Stimulated activated naive B cell treated with anti-CD40 and anti-IgM and Interleukin-4, amounts not matched to agents 10 μg/mL and 1 μg/mL and 100 μg/mL, for 72 hours (primary cell): ENCODE measurements around the gene IL19.

Source experiments
- ATAC-seq, 2 donors: fragments of 150-1000 bp; cut with Tn5 transposase; replicated peaks; 2 replicates each; pipeline ENCODE4 v1.10.0; 2021; ENCODE audit warnings: moderate library complexity in 1 of 2
- DNase-seq: peaks from one replicate; pipeline ENCODE4 v3.0.0; 2021
- H3K27ac Mint-ChIP-seq: one replicate; pipeline ENCODE4 v1.8.0; 2022; ENCODE audit warnings: mild to moderate bottlenecking, mixed read lengths
- H3K27me3 Mint-ChIP-seq, 2 donors: one replicate each; pipeline ENCODE4 v1.8.0; 2022; ENCODE audit warnings: mixed read lengths in 2 of 2
- H3K36me3 Mint-ChIP-seq, 2 donors: one replicate each; pipeline ENCODE4 v1.8.0; 2022; ENCODE audit warnings: mixed read lengths in 2 of 2, mild to moderate bottlenecking in 1 of 2
- H3K4me1 Mint-ChIP-seq, 2 donors: one replicate each; pipeline ENCODE4 v1.8.0; 2022; ENCODE audit warnings: mixed read lengths in 2 of 2, mild to moderate bottlenecking in 1 of 2
- H3K4me3 Mint-ChIP-seq, 2 donors: one replicate each; pipeline ENCODE4 v1.8.0; 2022; ENCODE audit warnings: mild to moderate bottlenecking in 2 of 2, mixed read lengths in 2 of 2, moderate library complexity in 1 of 2
- H3K9me3 Mint-ChIP-seq, 2 donors: one replicate each; pipeline ENCODE4 v1.8.0; 2022; ENCODE audit warnings: mixed read lengths in 2 of 2, mild to moderate bottlenecking in 1 of 2

IL19 gene

DNA sequence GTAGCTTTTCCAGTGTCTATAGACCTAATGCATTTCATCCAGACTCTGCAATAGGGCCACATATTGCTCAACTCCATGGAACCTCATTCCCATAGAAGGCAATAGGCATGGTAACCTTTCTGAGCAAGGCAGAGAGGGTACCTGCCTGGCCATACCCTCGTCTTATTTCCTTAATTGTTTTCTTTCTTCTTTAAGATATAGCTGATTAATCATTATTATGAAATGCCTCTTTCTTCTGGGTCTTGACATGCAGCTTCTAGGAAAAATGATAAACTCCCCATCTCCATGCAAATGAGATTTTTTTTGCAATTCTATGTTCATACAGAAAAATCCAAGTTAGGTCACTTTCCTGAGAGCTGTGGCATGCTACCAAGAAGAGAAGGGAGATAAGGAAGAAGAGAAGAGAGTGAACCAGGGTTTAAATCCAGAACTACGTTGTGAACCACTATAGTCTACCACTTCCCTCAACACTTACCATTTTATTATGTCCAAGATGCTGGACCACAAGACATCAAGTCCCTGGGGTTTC, 61.8 kb downstream of the IL19 start:
- peak overlapping the region; percentile 73 for H3K27ac Mint-ChIP-seq
- no peak for ATAC-seq
- DNase-seq, result no peak
- peak overlapping the region in 1 of 2 donors; percentile 57 for H3K4me3 Mint-ChIP-seq
- no peaks in the 10 kb centered on the region for H3K27me3 Mint-ChIP-seq
- peaks cover 47 to 65% of the 10 kb centered on the region in 2 donors for H3K4me1 Mint-ChIP-seq
- H3K36me3 Mint-ChIP-seq, result no peaks in the 10 kb centered on the region
- H3K9me3 Mint-ChIP-seq, result no peaks in the 10 kb centered on the region

DNA sequence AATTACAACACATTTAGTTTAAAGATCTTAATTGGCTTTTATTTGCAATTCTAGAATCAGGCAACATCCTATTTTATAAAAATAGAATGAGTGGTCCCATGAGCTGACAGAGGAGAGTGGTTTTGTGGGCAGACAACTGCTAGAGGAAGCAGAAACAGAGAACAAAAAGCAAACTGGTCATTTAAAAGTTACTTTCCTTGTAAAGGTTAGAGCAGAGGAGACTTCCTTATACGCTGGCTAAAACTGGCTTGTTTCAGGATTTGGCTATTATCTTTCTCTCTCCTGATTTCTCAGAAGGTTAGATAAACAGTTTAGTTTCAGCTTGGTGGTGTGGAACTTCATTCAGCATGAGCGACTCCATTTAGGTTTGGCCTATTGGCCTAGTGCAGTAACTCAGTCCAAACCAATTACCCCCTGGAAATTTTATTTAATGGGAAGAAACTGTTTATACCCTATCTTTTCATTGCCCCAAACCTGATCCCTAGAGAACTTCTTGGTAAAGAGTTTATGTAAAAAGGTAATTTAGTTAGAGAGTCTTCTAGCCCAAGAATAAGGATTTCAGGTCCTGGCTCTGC, 62.6 kb downstream of the IL19 start:
- peak; percentile 68 to 80 for ATAC-seq
- Mint-ChIP-seq H3K4me1 (peaks cover 47 to 61% of the 10 kb centered on the region in 2 donors), H3K27me3 (no peaks in the 10 kb centered on the region), H3K9me3 (no peaks in the 10 kb centered on the region), H3K27ac (peak overlapping the region; percentile 48), H3K36me3 (no peaks in the 10 kb centered on the region), H3K4me3 (peak overlapping the region in 1 of 2 donors; percentile 57)
- no peak for DNase-seq

DNA sequence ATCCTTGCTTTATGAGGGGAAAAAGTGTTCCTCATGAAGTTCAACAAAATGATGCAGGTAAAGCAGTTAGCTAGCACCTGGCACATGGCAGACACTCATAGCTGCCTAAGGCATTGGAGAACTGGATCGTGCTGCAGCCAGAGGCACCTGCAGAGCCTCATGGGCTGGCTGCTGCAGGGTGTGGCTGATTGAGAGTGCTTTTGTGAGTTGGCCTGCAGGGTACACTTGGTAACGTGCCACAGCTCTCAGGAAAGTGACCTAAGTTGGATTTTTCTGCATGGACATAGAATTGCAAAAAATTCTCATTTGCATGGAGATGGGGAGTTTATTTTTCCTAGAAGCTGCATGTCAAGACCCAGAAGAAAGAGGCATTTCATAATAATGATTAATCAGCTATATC, 63.2 kb downstream of the IL19 start:
- Mint-ChIP-seq H3K36me3 (no peaks in the 10 kb centered on the region), H3K4me1 (peaks cover 43 to 55% of the 10 kb centered on the region in 2 donors), H3K27me3 (no peaks in the 10 kb centered on the region), H3K9me3 (no peaks in the 10 kb centered on the region), H3K27ac (no peak overlapping the region), H3K4me3 (no peak overlapping the region)
- no peak for DNase-seq
- no peak for ATAC-seq

DNA sequence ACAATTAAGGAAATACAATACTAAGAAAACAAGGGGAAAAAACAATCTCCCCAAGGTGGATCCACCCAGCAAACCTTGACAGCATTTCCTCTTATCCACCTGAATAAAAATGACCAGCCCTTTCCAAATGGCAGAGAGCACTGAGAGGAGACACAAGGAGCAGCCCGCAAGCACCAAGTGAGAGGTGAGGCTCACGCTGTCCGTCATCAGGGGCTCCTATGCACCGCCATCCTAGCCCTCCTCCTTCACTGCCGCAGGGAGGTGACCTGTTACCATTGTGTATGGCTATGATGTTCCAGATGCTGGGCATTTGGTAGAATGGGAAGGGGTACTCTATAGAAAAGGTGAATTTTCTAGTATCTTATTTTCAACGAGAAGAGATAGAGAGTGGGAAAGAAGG, 63.6 kb downstream of the IL19 start:
- H3K36me3 Mint-ChIP-seq, result no peaks in the 10 kb centered on the region

GRCh38 chr1:206834711-206835110, 64.1 kb downstream of the IL19 start:
- H3K4me3 Mint-ChIP-seq, result no peak overlapping the region

More for the DNA sequence above, 63.6 kb downstream of the IL19 start:
- ATAC-seq (no peak), DNase-seq (no peak)
- Mint-ChIP-seq H3K4me3 (no peak overlapping the region), H3K27ac (no peak overlapping the region), H3K4me1 (peaks cover 40 to 51% of the 10 kb centered on the region in 2 donors), H3K9me3 (no peaks in the 10 kb centered on the region), H3K27me3 (no peaks in the 10 kb centered on the region)

GRCh38 chr1:206835186-206835585, 64.6 kb downstream of the IL19 start:
- Mint-ChIP-seq H3K9me3 (no peaks in the 10 kb centered on the region), H3K27ac (no peak overlapping the region), H3K36me3 (no peaks in the 10 kb centered on the region), H3K4me1 (peaks cover 32 to 41% of the 10 kb centered on the region in 2 donors), H3K4me3 (no peak overlapping the region), H3K27me3 (peaks cover 0 to 4% of the 10 kb centered on the region in 2 donors)
- DNase-seq (no peak), ATAC-seq (no peak)

More at GRCh38 chr1:206834711-206835110, 64.1 kb downstream of the IL19 start:
- Mint-ChIP-seq H3K4me1 (peaks cover 36 to 46% of the 10 kb centered on the region in 2 donors), H3K27me3 (peaks cover 0 to 2% of the 10 kb centered on the region in 2 donors), H3K36me3 (no peaks in the 10 kb centered on the region), H3K27ac (no peak overlapping the region), H3K9me3 (no peaks in the 10 kb centered on the region)
- no peak for DNase-seq
- ATAC-seq, result peak; percentile 40 to 51

- Mint-ChIP-seq H3K27me3 (peaks cover 0 to 4% of the 10 kb centered on the region in 2 donors), H3K27ac (no peak overlapping the region), H3K36me3 (no peaks in the 10 kb centered on the region), H3K4me1 (peaks cover 31 to 40% of the 10 kb centered on the region in 2 donors), H3K4me3 (no peak overlapping the region), H3K9me3 (no peaks in the 10 kb centered on the region)
- no peak for DNase-seq
- ATAC-seq, result no peak
These were observed 65.5 kb downstream of the IL19 start for GRCh38 chr1:206836111-206836510.

DNA sequence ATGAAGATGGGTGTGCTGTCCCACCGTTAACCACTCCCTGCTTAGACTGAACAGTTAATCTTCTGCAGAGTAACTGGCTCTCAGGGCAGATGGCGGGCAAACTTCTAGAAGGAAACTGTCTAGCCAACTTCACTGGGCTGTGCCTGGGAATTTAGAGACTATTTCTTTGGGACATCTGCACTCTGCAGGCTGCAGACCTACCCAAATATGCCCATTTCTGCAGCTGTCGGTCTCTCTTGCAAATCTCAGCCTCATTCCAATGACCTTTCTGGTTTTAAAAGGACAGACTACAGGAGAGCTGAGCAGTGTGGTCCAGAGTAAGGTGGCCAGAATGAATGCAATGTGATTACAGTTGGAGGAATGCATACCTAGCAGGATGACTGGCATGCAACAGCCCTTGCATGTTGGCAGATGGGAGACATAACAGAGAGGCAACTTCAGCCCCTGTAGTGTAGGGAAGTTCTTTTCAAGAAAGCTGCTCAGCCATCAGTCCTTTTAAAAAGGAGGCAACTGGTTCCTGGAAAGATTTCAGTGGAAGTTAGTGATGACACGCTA, 68.5 kb downstream of the IL19 start:
- no peak overlapping the region for H3K4me3 Mint-ChIP-seq
- H3K27me3 Mint-ChIP-seq, result peaks cover 0 to 4% of the 10 kb centered on the region in 2 donors
- no peaks in the 10 kb centered on the region for H3K36me3 Mint-ChIP-seq
- H3K4me1 Mint-ChIP-seq, result peaks cover 14% of the 10 kb centered on the region in 2 donors
- H3K27ac Mint-ChIP-seq, result no peak overlapping the region
- no peak for ATAC-seq
- no peak for DNase-seq
- no peaks in the 10 kb centered on the region for H3K9me3 Mint-ChIP-seq

GRCh38 chr1:206839857-206840256, 69.3 kb downstream of the IL19 start:
- ATAC-seq, result no peak
- H3K9me3 Mint-ChIP-seq, result no peaks in the 10 kb centered on the region
- H3K4me3 Mint-ChIP-seq, result no peak overlapping the region
- peaks cover 0 to 4% of the 10 kb centered on the region in 2 donors for H3K27me3 Mint-ChIP-seq
- no peak for DNase-seq
- H3K27ac Mint-ChIP-seq, result no peak overlapping the region
- peaks cover 6 to 7% of the 10 kb centered on the region in 2 donors for H3K4me1 Mint-ChIP-seq
- no peaks in the 10 kb centered on the region for H3K36me3 Mint-ChIP-seq

- peaks cover 0 to 4% of the 10 kb centered on the region in 2 donors for H3K27me3 Mint-ChIP-seq
These were observed 71.2 kb downstream of the IL19 start for GRCh38 chr1:206841609-206842323.

DNA sequence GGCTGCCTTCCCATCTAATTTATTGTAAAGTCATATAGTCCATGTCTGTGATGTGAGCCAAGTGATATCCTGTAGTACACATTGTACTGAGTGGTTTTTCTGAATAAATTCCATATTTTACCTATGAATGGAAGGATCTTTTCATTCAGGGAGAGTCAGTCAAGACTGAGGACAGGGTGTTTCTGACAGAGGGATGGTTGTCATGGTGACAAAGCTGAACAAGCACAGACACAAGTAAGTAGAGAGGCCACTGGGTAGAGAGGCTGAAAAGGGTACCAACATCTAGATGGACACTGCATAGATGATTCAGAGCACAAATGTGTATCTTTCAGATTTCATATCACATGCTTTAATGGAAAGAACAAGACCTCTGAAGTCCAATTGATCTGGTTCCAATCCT, 72.3 kb downstream of the IL19 start:
- Mint-ChIP-seq H3K27me3 (peaks cover 0 to 4% of the 10 kb centered on the region in 2 donors), H3K4me1 (peaks cover 0 to 7% of the 10 kb centered on the region in 2 donors), H3K27ac (no peak overlapping the region), H3K4me3 (no peak overlapping the region), H3K36me3 (no peaks in the 10 kb centered on the region), H3K9me3 (no peaks in the 10 kb centered on the region)
- DNase-seq (no peak), ATAC-seq (no peak)

More at GRCh38 chr1:206841609-206842323, 71.2 kb downstream of the IL19 start:
- H3K4me3 Mint-ChIP-seq, result no peak overlapping the region
- no peaks in the 10 kb centered on the region for H3K36me3 Mint-ChIP-seq
- ATAC-seq (no peak), DNase-seq (no peak)
- H3K4me1 Mint-ChIP-seq, result peaks cover 0 to 7% of the 10 kb centered on the region in 2 donors
- no peaks in the 10 kb centered on the region for H3K9me3 Mint-ChIP-seq
- H3K27ac Mint-ChIP-seq, result no peak overlapping the region

DNA sequence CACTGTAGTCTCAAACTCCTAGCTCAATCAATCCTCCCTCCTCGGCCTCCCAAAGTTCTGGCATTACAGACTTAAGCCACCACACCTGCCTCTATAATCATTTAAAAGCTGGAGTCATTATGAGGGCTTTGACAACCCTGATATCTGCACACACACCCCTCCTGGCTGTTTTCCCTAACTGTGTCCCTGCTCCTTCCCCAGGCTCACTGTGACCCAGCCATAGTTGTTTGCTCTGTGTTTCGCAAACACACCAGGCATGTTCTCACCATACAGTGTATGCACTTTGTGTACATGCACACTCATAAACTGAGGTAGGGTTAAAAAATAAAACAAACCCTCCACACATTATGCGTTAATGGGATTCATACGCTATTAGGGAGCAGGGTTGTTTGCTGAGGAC, 73.1 kb downstream of the IL19 start:
- H3K4me1 Mint-ChIP-seq, result peaks cover 2 to 7% of the 10 kb centered on the region in 2 donors
- H3K27me3 Mint-ChIP-seq, result peaks cover 0 to 4% of the 10 kb centered on the region in 2 donors
- no peaks in the 10 kb centered on the region for H3K9me3 Mint-ChIP-seq
- no peaks in the 10 kb centered on the region for H3K36me3 Mint-ChIP-seq
- no peak overlapping the region for H3K27ac Mint-ChIP-seq
- ATAC-seq (no peak), DNase-seq (no peak)
- H3K4me3 Mint-ChIP-seq, result no peak overlapping the region

- peaks cover 2 to 7% of the 10 kb centered on the region in 2 donors for H3K4me1 Mint-ChIP-seq
- H3K4me3 Mint-ChIP-seq, result no peak overlapping the region
- no peaks in the 10 kb centered on the region for H3K36me3 Mint-ChIP-seq
- ATAC-seq (no peak), DNase-seq (no peak)
- H3K9me3 Mint-ChIP-seq, result no peaks in the 10 kb centered on the region
- no peak overlapping the region for H3K27ac Mint-ChIP-seq
- peaks cover 0 to 7% of the 10 kb centered on the region in 2 donors for H3K27me3 Mint-ChIP-seq
These were observed 75.9 kb downstream of the IL19 start for GRCh38 chr1:206846487-206846886.

DNA sequence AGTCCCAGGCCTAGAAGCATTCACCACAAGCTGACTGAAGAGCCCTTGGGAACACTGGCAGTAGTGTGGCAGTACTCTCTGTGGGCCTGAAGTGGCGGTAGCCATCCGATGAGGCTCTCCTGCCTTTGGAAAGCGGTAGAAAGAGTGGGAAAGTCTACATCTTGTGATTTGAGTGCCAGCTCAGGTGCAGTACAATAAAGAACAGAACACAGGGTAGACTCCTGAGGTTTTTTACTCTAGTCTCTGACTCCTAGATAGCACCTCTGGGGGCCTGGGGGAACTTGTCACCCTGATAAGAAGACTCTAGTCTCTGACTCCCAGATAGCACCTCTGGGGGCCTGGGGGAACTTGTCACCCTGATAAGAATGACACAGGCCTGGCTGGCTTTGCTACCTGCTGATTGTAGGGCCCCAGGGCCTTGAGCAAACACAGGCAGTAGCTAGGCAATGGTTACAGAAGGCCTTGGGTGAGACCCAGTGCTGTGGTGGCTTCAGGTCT, 76.8 kb downstream of the IL19 start:
- DNase-seq, result no peak
- Mint-ChIP-seq H3K4me1 (peaks cover 0 to 7% of the 10 kb centered on the region in 2 donors), H3K9me3 (no peaks in the 10 kb centered on the region), H3K27ac (no peak overlapping the region), H3K36me3 (no peaks in the 10 kb centered on the region), H3K4me3 (no peak overlapping the region), H3K27me3 (peaks cover 0 to 7% of the 10 kb centered on the region in 2 donors)
- ATAC-seq, result no peak
